Sigmoid colon (tissue), 7 donors: Measurements from ENCODE around the gene MAGI2. TPM values are rescaled to one million over a fixed set of nuclear protein-coding genes. Genes with fewer than 3 reads are reported as not detected.

ENCODE experiments used
- DNase-seq: peaks from one replicate; pipeline ENCODE4 v3.0.0-alpha.2; 2019
- H3K27ac ChIP-seq, 4 donors: fragments of 200-600 bp; sonication (generic); one replicate each; pipeline ENCODE4 v1.5.1; 2016 to 2019; ENCODE audit warnings: mild to moderate bottlenecking in 1 of 4
- H3K27me3 ChIP-seq, 3 donors: fragments of 200-600 bp; sonication (generic); one replicate each; pipeline ENCODE4 v1.5.1; 2019; ENCODE audit warnings: mild to moderate bottlenecking in 1 of 3
- H3K36me3 ChIP-seq, 4 donors: fragments of 200-600 bp; sonication (generic); one replicate each; pipeline ENCODE4 v1.5.1; 2016 to 2019
- H3K4me1 ChIP-seq, 4 donors: fragments of 200-600 bp; sonication (generic); one replicate each; pipeline ENCODE4 v1.5.1; 2017 to 2019
- H3K4me3 ChIP-seq, 4 donors: fragments of 200-600 bp; sonication (generic); one replicate each; pipeline ENCODE4 v1.5.1; 2017 to 2019; ENCODE audit warnings: mild to moderate bottlenecking in 2 of 4, moderate library complexity in 1 of 4
- H3K9me3 ChIP-seq, 4 donors: fragments of 200-600 bp in 3 of 4; sonication (generic) in 3 of 4; one replicate each; pipeline versions ENCODE4 v1.5.1 to v1.6.1; 2013 to 2019
- EP300 ChIP-seq, 4 donors: sonication (generic); formaldehyde crosslinking; IDR thresholded peaks; one replicate each; pipeline ENCODE4 v1.6.1; 2017; ENCODE audit warnings: antibody characterized with exemption in 4 of 4
- POLR2A ChIP-seq, 2 donors: fragments of 450-650 bp; IDR thresholded peaks; one replicate each; pipeline ENCODE4 v1.6.1; 2016; ENCODE audit warnings: antibody characterized with exemption in 2 of 2, mild to moderate bottlenecking in 2 of 2, moderate library complexity in 2 of 2
- POLR2AphosphoS5 ChIP-seq, 4 donors: sonication (generic); formaldehyde crosslinking; IDR thresholded peaks; one replicate each; pipeline ENCODE4 v1.6.1; 2017; ENCODE audit warnings: antibody characterized with exemption in 4 of 4
- WGBS, 2 donors: extraction: QIAGEN DNeasy Blood & Tissue Kit; methylation state at CpG; one replicate each; pipeline ENCODE4 v1.1.7; 2013; 5-methylcytosine and 5-hydroxymethylcytosine counted together
- intact Hi-C: fragments of 100-400 bp; cut with DNase I; formaldehyde crosslinking; loops from one replicate; pipeline ENCODE4 v1.15.1; 2023
- polyA plus RNA-seq, 3 donors: library from polyadenylated mRNA; stranded (reverse); fragments of 200-250 nt; gene quantifications; one replicate each; pipeline ENCODE4 v1.2.3, GENCODE V29; 2013
- total RNA-seq, 4 donors: library from RNA; depleted of rRNA; stranded (reverse); fragments of >200 nt; gene quantifications; one replicate each; pipeline ENCODE4 v1.1.0, GENCODE V29; 2016
- TF ChIP-seq, protein P1 (sequence below), 4 experiments: fragments of 450-650 bp in 3 of 4; fragments of 200-600 bp in 1 of 4; IDR thresholded peaks; one replicate each; pipeline ENCODE4 v1.5.1; 2016 to 2019; ENCODE audit warnings: antibody characterized with exemption in 4 of 4, mild to moderate bottlenecking in 3 of 4, moderate library complexity in 2 of 4
- donor health status: healthy with polysubstance abuse.
- donor health status: Bipolar disorder and iron deficiency.
- donor health status: healthy.

Gene MAGI2
- total RNA-seq (10 to 100 TPM; 14.7 to 26.9 (median 18.6) TPM), polyA plus RNA-seq (1 to 10 TPM in 2 of 3 donors, under 1 TPM in 1; 0.69 to 1.2 (median 1.1) TPM)

DNA sequence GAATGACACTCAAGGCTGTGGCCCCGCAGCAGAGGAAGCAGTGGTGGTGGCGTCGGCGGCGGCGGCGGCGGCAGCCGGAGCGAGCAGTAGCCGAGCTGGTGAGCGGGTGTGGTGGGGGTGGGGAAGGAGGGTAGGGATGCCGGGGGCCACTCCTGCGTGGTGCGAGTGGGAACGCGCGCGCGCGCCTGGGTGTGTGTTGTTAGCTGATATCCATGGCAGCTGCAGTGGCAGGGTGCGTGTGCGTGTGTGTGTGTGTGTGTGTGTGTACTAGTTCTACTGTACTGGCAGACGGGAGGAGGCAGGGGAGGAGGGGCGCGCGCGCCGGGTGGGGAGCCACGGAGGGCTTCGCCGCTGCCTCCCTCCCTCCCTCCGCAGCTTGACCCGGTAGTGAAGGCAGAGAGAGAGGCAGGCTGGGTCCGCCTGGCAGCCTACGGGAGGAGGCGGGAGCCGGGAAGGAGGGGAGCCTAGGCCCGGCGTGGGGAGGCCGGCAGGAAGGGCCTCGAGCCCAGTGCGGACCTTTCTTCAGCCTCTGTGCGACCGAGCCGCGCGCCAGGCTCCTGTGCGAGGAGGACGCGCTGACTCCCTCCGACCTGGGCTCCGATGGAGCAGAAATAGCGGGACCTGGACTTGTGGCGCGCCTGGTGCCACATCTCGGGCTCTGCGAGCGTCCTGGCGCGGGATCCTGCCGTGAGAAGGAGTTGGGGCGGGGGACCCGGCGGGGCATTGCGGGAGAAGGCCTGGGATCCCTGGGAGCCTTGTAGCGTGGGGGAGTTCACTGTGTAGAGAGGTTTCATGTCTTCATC is at the start of gene MAGI2:
Gene MAGI2, minus strand, starts transcription at position 110 of the 803 bp plus-strand sequence. CDS start 347 bp downstream, outside the sequence.
- DNase-seq, result peak; percentile 94
- no peaks in the 10 kb centered on the region for H3K27me3 ChIP-seq
- peaks cover 0 to 38% (median 28%) of the 10 kb centered on the region in 4 donors for H3K4me1 ChIP-seq
- peak within 1 kb of the TSS; percentile 90 to 97 (median 94) for H3K27ac ChIP-seq
- TF ChIP-seq POLR2AphosphoS5 (IDR thresholded peaks at IDR 0.05) (peak; percentile 83 to 95 (median 90)), POLR2A (IDR thresholded peaks at IDR 0.05) (peak; percentile 73 to 75)
- TF ChIP-seq, protein P1, sequence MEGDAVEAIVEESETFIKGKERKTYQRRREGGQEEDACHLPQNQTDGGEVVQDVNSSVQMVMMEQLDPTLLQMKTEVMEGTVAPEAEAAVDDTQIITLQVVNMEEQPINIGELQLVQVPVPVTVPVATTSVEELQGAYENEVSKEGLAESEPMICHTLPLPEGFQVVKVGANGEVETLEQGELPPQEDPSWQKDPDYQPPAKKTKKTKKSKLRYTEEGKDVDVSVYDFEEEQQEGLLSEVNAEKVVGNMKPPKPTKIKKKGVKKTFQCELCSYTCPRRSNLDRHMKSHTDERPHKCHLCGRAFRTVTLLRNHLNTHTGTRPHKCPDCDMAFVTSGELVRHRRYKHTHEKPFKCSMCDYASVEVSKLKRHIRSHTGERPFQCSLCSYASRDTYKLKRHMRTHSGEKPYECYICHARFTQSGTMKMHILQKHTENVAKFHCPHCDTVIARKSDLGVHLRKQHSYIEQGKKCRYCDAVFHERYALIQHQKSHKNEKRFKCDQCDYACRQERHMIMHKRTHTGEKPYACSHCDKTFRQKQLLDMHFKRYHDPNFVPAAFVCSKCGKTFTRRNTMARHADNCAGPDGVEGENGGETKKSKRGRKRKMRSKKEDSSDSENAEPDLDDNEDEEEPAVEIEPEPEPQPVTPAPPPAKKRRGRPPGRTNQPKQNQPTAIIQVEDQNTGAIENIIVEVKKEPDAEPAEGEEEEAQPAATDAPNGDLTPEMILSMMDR (IDR thresholded peaks at IDR 0.05), result no peak
- 1 to 2% methylated on average over 67 of the region's 67 CpGs for WGBS, 2 donors
- intact Hi-C loops, result loop anchor here (5.0 kb wide), 1 partner anchor 156 kb away; no protein-coding TSS in a partner anchor
- no peaks in the 10 kb centered on the region for H3K9me3 ChIP-seq
- no peaks in the 10 kb centered on the region for H3K36me3 ChIP-seq
- H3K4me3 ChIP-seq, result peak within 1 kb of the TSS; percentile 74 to 84 (median 79)

DNA sequence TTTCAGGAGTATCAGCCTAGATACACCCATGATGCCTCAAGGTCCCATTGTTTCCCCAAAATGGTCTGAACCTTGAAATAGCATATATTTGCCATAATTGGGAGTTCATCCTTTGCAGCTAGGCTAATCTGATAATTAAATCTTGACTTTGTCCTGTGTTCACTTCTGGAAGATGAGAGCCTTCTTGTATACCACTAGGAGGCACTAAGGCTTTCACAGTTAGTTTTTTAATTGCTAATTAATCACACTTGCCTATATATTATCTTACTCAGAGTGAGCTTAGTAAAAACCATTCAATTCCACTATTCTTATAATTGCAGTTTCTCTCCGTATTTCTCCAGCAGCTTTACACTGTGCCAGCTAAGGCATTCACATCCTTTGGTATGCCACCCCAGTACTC is 48.7 kb upstream of the MAGI2 start:
- Histone ChIP-seq H3K9me3 (no peaks in the 10 kb centered on the region), H3K4me3 (no peak overlapping the region), H3K27ac (no peak overlapping the region), H3K36me3 (no peaks in the 10 kb centered on the region), H3K4me1 (peaks cover 0 to 4% (median 0%) of the 10 kb centered on the region in 4 donors), H3K27me3 (no peaks in the 10 kb centered on the region)
- 85 to 89% methylated on average over 1 of the region's 1 CpG for WGBS, 2 donors
- no peak for DNase-seq
- TF ChIP-seq EP300 (IDR thresholded peaks at IDR 0.05) (no peak), POLR2A (IDR thresholded peaks at IDR 0.05) (no peak), POLR2AphosphoS5 (IDR thresholded peaks at IDR 0.05) (no peak)
- TF ChIP-seq, protein P1 (IDR thresholded peaks at IDR 0.05), result no peak
- intact Hi-C loops, result loop anchor here (10.0 kb wide), 1 partner anchor 63 kb away; no protein-coding TSS in a partner anchor

DNA sequence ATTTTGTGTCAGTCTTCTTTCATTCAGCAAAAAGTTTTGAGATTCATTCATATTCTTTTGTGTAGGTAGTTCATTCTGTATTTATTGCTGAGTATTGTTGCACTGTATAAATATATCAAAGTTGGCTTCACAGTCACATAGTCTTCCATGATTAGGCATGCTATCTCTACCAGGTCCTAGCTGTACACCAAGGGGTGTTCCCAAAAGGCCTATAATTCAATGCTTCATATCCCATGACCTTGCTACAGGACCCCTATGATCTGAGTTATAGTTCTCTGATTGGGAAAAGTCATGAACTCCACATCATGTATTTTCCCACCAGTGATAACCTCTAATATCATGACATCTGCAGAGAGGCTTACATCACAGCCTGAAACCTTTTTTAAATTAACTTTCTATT is 47.3 kb upstream of the MAGI2 start:
- Histone ChIP-seq H3K36me3 (no peaks in the 10 kb centered on the region), H3K9me3 (no peaks in the 10 kb centered on the region), H3K4me1 (peaks cover 0 to 4% (median 0%) of the 10 kb centered on the region in 4 donors), H3K27me3 (no peaks in the 10 kb centered on the region), H3K27ac (no peak overlapping the region), H3K4me3 (no peak overlapping the region)
- intact Hi-C loops, result loop anchor here (10.0 kb wide), 1 partner anchor 64 kb away; no protein-coding TSS in a partner anchor
- no peak for TF ChIP-seq POLR2A (IDR thresholded peaks at IDR 0.05)
- TF ChIP-seq EP300 (IDR thresholded peaks at IDR 0.05), result no peak
- TF ChIP-seq POLR2AphosphoS5 (IDR thresholded peaks at IDR 0.05), result no peak
- TF ChIP-seq, protein P1 (IDR thresholded peaks at IDR 0.05), result no peak
- DNase-seq, result no peak

DNA sequence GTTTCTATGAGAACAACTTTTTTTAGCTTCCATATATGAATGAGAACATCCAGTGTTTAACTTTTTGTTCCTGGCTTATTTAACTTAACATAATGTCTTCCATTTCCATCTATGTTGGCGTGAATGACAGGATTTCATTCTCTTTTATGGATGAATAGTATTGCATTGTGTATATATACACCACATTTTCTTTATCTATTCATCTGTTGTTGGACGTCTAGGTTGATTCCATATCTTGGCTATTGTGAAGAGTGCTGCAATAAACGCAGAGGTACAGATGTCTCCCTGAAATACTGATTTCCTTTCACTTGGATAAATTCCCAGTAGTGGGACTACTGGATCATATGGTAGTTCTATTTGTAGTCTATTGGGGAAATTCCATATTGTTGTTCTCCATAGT is 44.3 kb upstream of the MAGI2 start:
- WGBS, 2 donors, result 66 to 81% methylated on average over 3 of the region's 3 CpGs
- DNase-seq, result no peak
- Histone ChIP-seq H3K4me3 (no peak overlapping the region), H3K27me3 (no peaks in the 10 kb centered on the region), H3K27ac (no peak overlapping the region), H3K9me3 (no peaks in the 10 kb centered on the region), H3K36me3 (no peaks in the 10 kb centered on the region), H3K4me1 (no peaks in the 10 kb centered on the region)
- TF ChIP-seq POLR2A (IDR thresholded peaks at IDR 0.05), result no peak
- TF ChIP-seq, protein P1 (IDR thresholded peaks at IDR 0.05), result no peak
- TF ChIP-seq EP300 (IDR thresholded peaks at IDR 0.05), result no peak
- no peak for TF ChIP-seq POLR2AphosphoS5 (IDR thresholded peaks at IDR 0.05)
- intact Hi-C loops, result no loop called here
